Esophagus muscularis mucosa (tissue), 4 donors: Measurements from ENCODE around the gene AGBL5. TPM values are rescaled to one million over a fixed set of nuclear protein-coding genes. Genes with fewer than 3 reads are reported as not detected.
A peak's percentile ranks its signal among the peaks of the same experiment; 100 is the strongest.

Source experiments
- DNase-seq: peaks from one replicate; pipeline ENCODE4 v3.0.0-alpha.2; 2017; ENCODE audit errors: extremely low spot score
- H3K27ac ChIP-seq, 4 donors: fragments of 200-600 bp; sonication (generic); replicated peaks in 1 of 4; 1 replicate in 3 of 4; 2 replicates in 1 of 4; pipeline ENCODE4 v1.5.1; 2016 to 2019; ENCODE audit warnings: mild to moderate bottlenecking in 1 of 4
- H3K27me3 ChIP-seq, 4 donors: fragments of 200-600 bp; sonication (generic); one replicate each; pipeline versions ENCODE4 v1.5.1 to v1.6.0; 2016 to 2019
- H3K36me3 ChIP-seq, 4 donors: fragments of 200-600 bp; sonication (generic); one replicate each; pipeline ENCODE4 v1.5.1; 2016 to 2019
- H3K4me1 ChIP-seq, 4 donors: fragments of 200-600 bp; sonication (generic); one replicate each; pipeline ENCODE4 v1.5.1; 2016 to 2019
- H3K4me3 ChIP-seq, 4 donors: fragments of 200-600 bp; sonication (generic); 1 replicate in 2 of 4; 2 replicates in 2 of 4; pipeline ENCODE4 v1.5.1; 2016 to 2019; ENCODE audit warnings: mild to moderate bottlenecking in 4 of 4, moderate library complexity in 1 of 4
- H3K9me3 ChIP-seq, 4 donors: fragments of 200-600 bp; sonication (generic); 1 replicate in 3 of 4; 2 replicates in 1 of 4; pipeline ENCODE4 v1.5.1; 2016 to 2019
- CTCF ChIP-seq, 3 experiments: fragments of 200-600 bp in 2 of 3; fragments of 450-650 bp in 1 of 3; sonication (generic) in 2 of 3; IDR thresholded peaks; one replicate each; pipeline ENCODE4 v1.5.1; 2017 to 2019; ENCODE audit warnings: antibody characterized with exemption in 3 of 3, mild to moderate bottlenecking in 2 of 3, moderate library complexity in 1 of 3
- EP300 ChIP-seq: sonication (generic); formaldehyde crosslinking; IDR thresholded peaks from one replicate; pipeline ENCODE4 v1.6.1; 2017; ENCODE audit warnings: antibody characterized with exemption
- POLR2A ChIP-seq: fragments of 450-650 bp; IDR thresholded peaks from one replicate; pipeline ENCODE4 v1.6.1; 2017; ENCODE audit warnings: antibody characterized with exemption, moderate library complexity, mild to moderate bottlenecking, low read depth
- POLR2AphosphoS5 ChIP-seq, 2 donors: sonication (generic); formaldehyde crosslinking; IDR thresholded peaks; one replicate each; pipeline ENCODE4 v1.6.1; 2017; ENCODE audit warnings: antibody characterized with exemption in 2 of 2
- WGBS: methylation state at CpG from one replicate; pipeline ENCODE4 v1.1.5; 2018; 5-methylcytosine and 5-hydroxymethylcytosine counted together
- intact Hi-C: fragments of 100-400 bp; cut with DNase I; formaldehyde crosslinking; loops from one replicate; pipeline ENCODE4 v1.15.1; 2023
- total RNA-seq, 4 donors: library from RNA; depleted of rRNA; stranded (reverse); fragments of >200 nt; gene quantifications; one replicate each; pipeline versions ENCODE4 v1.1.0 to v1.2.1, GENCODE V29; 2016

The AGBL5 gene
- total RNA-seq, 4 donors from 2014 or later = 19.5 to 29.2 (median 24.1) TPM

- Histone ChIP-seq H3K27ac (no peak overlapping the region), H3K27me3 (no peaks in the 10 kb centered on the region), H3K9me3 (no peaks in the 10 kb centered on the region), H3K36me3 (peaks cover 42 to 69% (median 68%) of the 10 kb centered on the region in 4 donors), H3K4me1 (peaks cover 3 to 23% (median 17%) of the 10 kb centered on the region in 4 donors), H3K4me3 (no peak overlapping the region)
- no peak for TF ChIP-seq POLR2A
- no peak for TF ChIP-seq CTCF (IDR thresholded peaks at IDR 0.05)
- TF ChIP-seq EP300 = no peak
- TF ChIP-seq POLR2AphosphoS5 (IDR thresholded peaks at IDR 0.05) = no peak
- intact Hi-C loops = no loop called here
- 95% methylated on average over 6 of the region's 7 CpGs for WGBS
- DNase-seq = no peak
Measured at GRCh38 chr2:27039871-27040270, 11.6 kb upstream of the AGBL5 start.

- no peak for DNase-seq
- intact Hi-C loops = no loop called here
- H3K27ac ChIP-seq = no peak overlapping the region
- 100% methylated on average over 5 of the region's 8 CpGs for WGBS
- TF ChIP-seq CTCF (IDR thresholded peaks at IDR 0.05) = no peak
- no peak for TF ChIP-seq POLR2AphosphoS5 (IDR thresholded peaks at IDR 0.05)
- no peak for TF ChIP-seq POLR2A
- no peak for TF ChIP-seq EP300
- peaks cover 0 to 19% (median 13%) of the 10 kb centered on the region in 4 donors for H3K4me1 ChIP-seq
- H3K4me3 ChIP-seq = no peak overlapping the region
- no peaks in the 10 kb centered on the region for H3K9me3 ChIP-seq
- peaks cover 42 to 65% (median 64%) of the 10 kb centered on the region in 4 donors for H3K36me3 ChIP-seq
- H3K27me3 ChIP-seq = no peaks in the 10 kb centered on the region
Measured at GRCh38 chr2:27040282-27040681, 11.2 kb upstream of the AGBL5 start.

GRCh38 chr2:27041752-27042151 lies 9.7 kb upstream of the AGBL5 start:
- peak overlapping the region in 2 of 4 donors; percentile 7 to 42 for H3K27ac ChIP-seq
- TF ChIP-seq POLR2AphosphoS5 (IDR thresholded peaks at IDR 0.05) (no peak), POLR2A (no peak), CTCF (IDR thresholded peaks at IDR 0.05) (no peak), EP300 (no peak)
- intact Hi-C loops = no loop called here
- DNase-seq = no peak
- H3K4me3 ChIP-seq = no peak overlapping the region
- H3K4me1 ChIP-seq = peaks cover 0 to 17% (median 10%) of the 10 kb centered on the region in 4 donors
- WGBS = 43% methylated on average over 5 of the region's 5 CpGs
- H3K36me3 ChIP-seq = peaks cover 37 to 50% (median 49%) of the 10 kb centered on the region in 4 donors
- H3K9me3 ChIP-seq = no peaks in the 10 kb centered on the region
- H3K27me3 ChIP-seq = no peaks in the 10 kb centered on the region

- peaks cover 0 to 17% (median 10%) of the 10 kb centered on the region in 4 donors for H3K4me1 ChIP-seq
- peak overlapping the region in 1 of 4 donors; percentile 7 for H3K27ac ChIP-seq
- intact Hi-C loops = no loop called here
- no peak overlapping the region for H3K4me3 ChIP-seq
- H3K36me3 ChIP-seq = peaks cover 32 to 46% (median 45%) of the 10 kb centered on the region in 4 donors
- 74% methylated on average over 10 of the region's 10 CpGs for WGBS
- H3K27me3 ChIP-seq = no peaks in the 10 kb centered on the region
- no peaks in the 10 kb centered on the region for H3K9me3 ChIP-seq
- TF ChIP-seq POLR2A (no peak), POLR2AphosphoS5 (IDR thresholded peaks at IDR 0.05) (peak in 1 of 2 donors; percentile 8)
- DNase-seq = no peak
Measured at GRCh38 chr2:27042159-27042661, 9.3 kb upstream of the AGBL5 start.

- H3K9me3 ChIP-seq = no peaks in the 10 kb centered on the region
- intact Hi-C loops = no loop called here
- no peak for TF ChIP-seq EP300
- TF ChIP-seq POLR2AphosphoS5 (IDR thresholded peaks at IDR 0.05) = no peak
- no peak for TF ChIP-seq POLR2A
- no peak for TF ChIP-seq CTCF (IDR thresholded peaks at IDR 0.05)
- H3K36me3 ChIP-seq = peaks cover 23 to 37% (median 36%) of the 10 kb centered on the region in 4 donors
- peaks cover 0 to 17% (median 10%) of the 10 kb centered on the region in 4 donors for H3K4me1 ChIP-seq
- no peak overlapping the region for H3K27ac ChIP-seq
- 94% methylated on average over 7 of the region's 7 CpGs for WGBS
- no peak overlapping the region for H3K4me3 ChIP-seq
- DNase-seq = no peak
- no peaks in the 10 kb centered on the region for H3K27me3 ChIP-seq
Measured at GRCh38 chr2:27042985-27043634, 8.4 kb upstream of the AGBL5 start.
